Islet of Langerhans (tissue), 1 donor: ENCODE measurements around the gene NLGN4X.

ENCODE experiments used
- FAIRE-seq: peaks from one replicate; lab custom pipeline; 2011; peaks lifted over from hg19 to GRCh38; lab: Jason Lieb, UNC

The NLGN4X gene

GRCh38 chrX:6228720-6229119, at the start of gene NLGN4X:
Gene NLGN4X (minus strand): TSS chrX:6228867. CDS start chrX:6151466, 77,401 bp downstream.
- FAIRE-seq = no peak

- no peak for FAIRE-seq
Measured at GRCh38 chrX:6266041-6266440, 37.4 kb upstream of the NLGN4X start.

GRCh38 chrX:6262959-6263358, 34.3 kb upstream of the NLGN4X start:
- FAIRE-seq = no peak

- no peak for FAIRE-seq
Measured at GRCh38 chrX:6257025-6257424, 28.4 kb upstream of the NLGN4X start.

- no peak for FAIRE-seq
Measured at GRCh38 chrX:6244666-6245065, 16.0 kb upstream of the NLGN4X start.

GRCh38 chrX:6238576-6238975, 9.9 kb upstream of the NLGN4X start:
- no peak for FAIRE-seq

- FAIRE-seq = no peak
Measured at GRCh38 chrX:6227935-6228334, 732 bp downstream of the NLGN4X start.

- FAIRE-seq = no peak
Measured at GRCh38 chrX:6227453-6227835, 1.2 kb downstream of the NLGN4X start.

GRCh38 chrX:6226596-6227452, 1.8 kb downstream of the NLGN4X start:
- FAIRE-seq = no peak

- no peak for FAIRE-seq
Measured at GRCh38 chrX:6225911-6226595, 2.6 kb downstream of the NLGN4X start.

- no peak for FAIRE-seq
Measured at GRCh38 chrX:6225288-6225910, 3.3 kb downstream of the NLGN4X start.

- no peak for FAIRE-seq
Measured at GRCh38 chrX:6223516-6223915, 5.2 kb downstream of the NLGN4X start.

- FAIRE-seq = no peak
Measured at GRCh38 chrX:6210230-6210629, 18.4 kb downstream of the NLGN4X start.

GRCh38 chrX:6203462-6204215, 25.0 kb downstream of the NLGN4X start:
- no peak for FAIRE-seq

GRCh38 chrX:6199486-6199885, 29.2 kb downstream of the NLGN4X start:
- no peak for FAIRE-seq

GRCh38 chrX:6187256-6187655, 41.4 kb downstream of the NLGN4X start:
- no peak for FAIRE-seq

GRCh38 chrX:6184900-6185515, 43.7 kb downstream of the NLGN4X start:
- FAIRE-seq = no peak

GRCh38 chrX:6175914-6176313, 52.8 kb downstream of the NLGN4X start:
- FAIRE-seq = no peak

- no peak for FAIRE-seq
Measured at GRCh38 chrX:6170424-6170823, 58.2 kb downstream of the NLGN4X start.

GRCh38 chrX:6169407-6169806, 59.3 kb downstream of the NLGN4X start:
- no peak for FAIRE-seq

GRCh38 chrX:6163721-6164120, 64.9 kb downstream of the NLGN4X start:
- FAIRE-seq = no peak

- FAIRE-seq = no peak
Measured at GRCh38 chrX:6159468-6159867, 69.2 kb downstream of the NLGN4X start.
